Liver (tissue), 9 donors: Measurements from ENCODE around the gene SMU1. TPM values are rescaled to one million over a fixed set of nuclear protein-coding genes. Genes with fewer than 3 reads are reported as not detected.

Source experiments
- DNase-seq: peaks from one replicate; pipeline ENCODE4 v3.0.0-alpha.2; 2017; ENCODE audit warnings: low spot score
- H3K27ac ChIP-seq, 2 donors: one replicate each; pipeline ENCODE4 v1.7.0; 2013; ENCODE audit warnings: inconsistent platforms in 2 of 2, low read length in 2 of 2, control low read depth in 1 of 2, low read depth in 1 of 2, mild to moderate bottlenecking in 1 of 2
- H3K27me3 ChIP-seq, 4 donors: one replicate each; pipeline versions ENCODE4 v1.6.1 to v1.7.0; 2013; ENCODE audit warnings: low read length in 3 of 4, inconsistent platforms in 1 of 4, mild to moderate bottlenecking in 1 of 4, moderate library complexity in 1 of 4; ENCODE audit not compliant: control insufficient read depth in 4 of 4, insufficient read depth in 4 of 4
- H3K36me3 ChIP-seq, 4 donors: one replicate each; pipeline versions ENCODE4 v1.6.1 to v1.7.0; 2013; ENCODE audit warnings: low read length in 3 of 4, mild to moderate bottlenecking in 3 of 4, low read depth in 1 of 4, moderate library complexity in 1 of 4; ENCODE audit not compliant: control insufficient read depth in 4 of 4, insufficient read depth in 3 of 4
- H3K4me1 ChIP-seq, 4 donors: one replicate each; pipeline versions ENCODE4 v1.6.1 to v1.7.0; 2013; ENCODE audit warnings: low read length in 3 of 4, mild to moderate bottlenecking in 3 of 4, moderate library complexity in 1 of 4; ENCODE audit not compliant: control insufficient read depth in 4 of 4, insufficient read depth in 4 of 4
- H3K4me3 ChIP-seq, 3 donors: one replicate each; pipeline versions ENCODE4 v1.6.1 to v1.7.0; 2013; ENCODE audit warnings: low read length in 3 of 3, control low read depth in 1 of 3, low read depth in 1 of 3, mild to moderate bottlenecking in 1 of 3
- H3K9ac ChIP-seq, 2 donors: one replicate each; pipeline ENCODE4 v1.7.0; 2013; ENCODE audit warnings: low read length in 2 of 2, mild to moderate bottlenecking in 2 of 2, moderate library complexity in 2 of 2, control low read depth in 1 of 2, low read depth in 1 of 2
- H3K9me3 ChIP-seq, 4 donors: one replicate each; pipeline versions ENCODE4 v1.6.1 to v1.7.0; 2013; ENCODE audit warnings: low read length in 3 of 4; ENCODE audit not compliant: control insufficient read depth in 4 of 4
- ATF3 ChIP-seq: IDR thresholded peaks from 2 replicates; pipeline ENCODE4 v1.6.1; 2016; ENCODE audit warnings: antibody characterized with exemption
- CTCF ChIP-seq: fragments of 150-350 bp; IDR thresholded peaks from 2 replicates; pipeline ENCODE4 v1.5.1; 2017; ENCODE audit warnings: improper control_type of control experiment, low read depth, low read length; ENCODE audit not compliant: missing input control
- EGR1 ChIP-seq, 2 donors: IDR thresholded peaks; 2 replicates each; pipeline ENCODE4 v1.6.1; 2016 to 2018; ENCODE audit warnings: antibody characterized with exemption in 2 of 2, low read depth in 2 of 2
- FOXA1 ChIP-seq: IDR thresholded peaks from 2 replicates; pipeline ENCODE4 v1.6.1; 2016; ENCODE audit warnings: antibody characterized with exemption
- FOXA2 ChIP-seq: IDR thresholded peaks from 2 replicates; pipeline ENCODE4 v1.6.1; 2016; ENCODE audit warnings: antibody characterized with exemption
- GABPA ChIP-seq, 2 donors: IDR thresholded peaks in 1 of 2; conservative IDR thresholded peaks in 1 of 2; 2 replicates each; pipeline ENCODE4 v1.6.1; 2016; ENCODE audit warnings: antibody characterized with exemption in 2 of 2, mild to moderate bottlenecking in 1 of 2, moderate library complexity in 1 of 2
- HNF4A ChIP-seq, 2 donors: conservative IDR thresholded peaks; 2 replicates each; pipeline ENCODE4 v1.6.1; 2016; ENCODE audit warnings: antibody characterized with exemption in 2 of 2, mild to moderate bottlenecking in 2 of 2
- JUND ChIP-seq, 2 donors: IDR thresholded peaks; 2 replicates each; pipeline ENCODE4 v1.6.1; 2016; ENCODE audit warnings: antibody characterized with exemption in 2 of 2
- MAX ChIP-seq: IDR thresholded peaks from 2 replicates; pipeline ENCODE4 v1.6.1; 2016; ENCODE audit warnings: antibody characterized with exemption
- NR2F2 ChIP-seq: IDR thresholded peaks from 2 replicates; pipeline ENCODE4 v1.6.1; 2016; ENCODE audit warnings: antibody characterized with exemption
- RAD21 ChIP-seq, 2 donors: IDR thresholded peaks; 2 replicates each; pipeline ENCODE4 v1.6.1; 2016; ENCODE audit warnings: antibody characterized with exemption in 2 of 2, mild to moderate bottlenecking in 2 of 2
- RXRA ChIP-seq, 2 donors: IDR thresholded peaks; 2 replicates each; pipeline ENCODE4 v1.6.1; 2017 to 2018; ENCODE audit warnings: antibody characterized with exemption in 2 of 2, mild to moderate bottlenecking in 1 of 2
- SP1 ChIP-seq: IDR thresholded peaks from 2 replicates; pipeline ENCODE4 v1.6.1; 2018; ENCODE audit warnings: antibody characterized with exemption, mild to moderate bottlenecking
- YY1 ChIP-seq: IDR thresholded peaks from 2 replicates; pipeline ENCODE4 v1.6.1; 2016; ENCODE audit warnings: antibody characterized with exemption, mild to moderate bottlenecking
- WGBS: extraction: QIAGEN DNeasy Blood & Tissue Kit; methylation state at CpG from one replicate; pipeline ENCODE4 v1.1.7; 2013; 5-methylcytosine and 5-hydroxymethylcytosine counted together
- polyA plus RNA-seq, 2 donors: library from polyadenylated mRNA; stranded (reverse) in 1 of 2; unstranded in 1 of 2; fragments of 200-250 nt in 1 of 2; fragments of >200 nt in 1 of 2; fragmentation: Nextera tagmentation in 1 of 2; extraction: Ambion mirVana in 1 of 2; gene quantifications; one replicate each; pipeline versions ENCODE4 v1.2.1 to v1.2.3, GENCODE V29; 2013 to 2015
- total RNA-seq, 2 donors: library from RNA; depleted of rRNA; stranded (reverse); fragments of >200 nt; gene quantifications; one replicate each; pipeline ENCODE4 v1.2.3, GENCODE V29; 2014
- donor health status: healthy.
- donor health status: healthy.
- donor health status: healthy.
- donor health status: healthy.
- donor health status: healthy.

The SMU1 gene
- total and polyA plus RNA-seq, 4 donors: 5.3 to 14.2 (median 9.5) TPM

GRCh38 chr9:33081128-33081851, 4.8 kb upstream of the SMU1 start:
- Histone ChIP-seq H3K9me3 (no peaks in the 10 kb centered on the region), H3K27me3 (no peaks in the 10 kb centered on the region), H3K4me1 (peaks cover 0 to 23% (median 18%) of the 10 kb centered on the region in 4 donors), H3K9ac (peak overlapping the region; percentile 39 to 80), H3K36me3 (no peaks in the 10 kb centered on the region), H3K4me3 (peak overlapping the region in 1 of 3 donors; percentile 4), H3K27ac (peak overlapping the region in 1 of 2 donors; percentile 29)
- peak; percentile 74 for TF ChIP-seq NR2F2
- TF ChIP-seq CTCF: peak; percentile 87
- TF ChIP-seq EGR1 (IDR thresholded peaks at IDR 0.05; ENCODE audit: low read depth in 2 of 2): peak in 1 of 2 donors; percentile 19
- no peak for TF ChIP-seq MAX
- TF ChIP-seq ATF3: no peak
- peak; percentile 99 for TF ChIP-seq RAD21 (IDR thresholded peaks at IDR 0.05)
- TF ChIP-seq HNF4A (conservative IDR thresholded peaks at IDR 0.05): peak in 1 of 2 donors; percentile 39
- peak; percentile 55 to 86 for TF ChIP-seq RXRA (IDR thresholded peaks at IDR 0.05)
- peak; percentile 70 for TF ChIP-seq SP1
- no peak for TF ChIP-seq FOXA2
- TF ChIP-seq FOXA1: peak; percentile 51
- peak; percentile 35 to 50 for TF ChIP-seq GABPA (IDR thresholded peaks at IDR 0.05 in 1 of 2, conservative IDR thresholded peaks at IDR 0.05 in 1 of 2)
- 13% methylated on average over 9 of the region's 9 CpGs for WGBS
- DNase-seq: peak; percentile 50

GRCh38 chr9:33080534-33080933, 4.1 kb upstream of the SMU1 start:
- Histone ChIP-seq H3K27me3 (no peaks in the 10 kb centered on the region), H3K4me1 (peaks cover 0 to 30% (median 24%) of the 10 kb centered on the region in 4 donors), H3K9me3 (no peaks in the 10 kb centered on the region), H3K9ac (no peak overlapping the region), H3K4me3 (no peak overlapping the region), H3K36me3 (no peaks in the 10 kb centered on the region), H3K27ac (no peak overlapping the region)
- no peak for TF ChIP-seq EGR1 (IDR thresholded peaks at IDR 0.05; ENCODE audit: low read depth in 2 of 2)
- no peak for TF ChIP-seq JUND (IDR thresholded peaks at IDR 0.05)
- no peak for TF ChIP-seq FOXA2
- no peak for TF ChIP-seq CTCF
- TF ChIP-seq YY1: no peak
- no peak for TF ChIP-seq RAD21 (IDR thresholded peaks at IDR 0.05)
- TF ChIP-seq SP1: no peak
- DNase-seq: no peak
- WGBS: 60% methylated on average over 6 of the region's 6 CpGs
